ENCODE results near the gene STK17A. TPM values are rescaled to one million over a fixed set of nuclear protein-coding genes. Genes with fewer than 3 reads are reported as not detected.

STK17A gene
- total RNA-seq, 2 experiments from 2014 or later: 106 TPM

DNA sequence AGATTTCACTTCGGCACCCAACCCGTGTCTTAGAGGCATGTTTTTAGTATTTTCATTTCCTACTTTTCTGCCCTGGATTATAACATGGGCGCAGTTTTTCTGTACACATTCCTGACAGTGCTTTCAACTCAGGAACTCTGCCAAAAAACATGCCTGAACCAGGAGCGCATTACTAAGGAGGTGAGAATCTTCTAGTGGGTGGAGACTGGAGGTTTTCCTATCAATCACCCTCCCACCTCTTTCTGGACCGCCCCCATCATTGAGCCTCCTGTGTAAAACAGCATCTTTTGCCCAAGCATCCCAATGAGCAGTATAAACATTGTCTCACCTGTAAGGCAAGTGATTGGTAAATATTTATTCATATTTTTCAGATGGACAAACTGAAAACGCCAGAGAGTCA lies 53.2 kb downstream of the STK17A start:
- H3K4me3 Mint-ChIP-seq: no peak overlapping the region
- no peaks in the 10 kb centered on the region for H3K27me3 Mint-ChIP-seq
- H3K9me3 Mint-ChIP-seq: no peaks in the 10 kb centered on the region
- H3K27ac Mint-ChIP-seq: no peak overlapping the region
- H3K4me1 Mint-ChIP-seq: peaks cover 68% of the 10 kb centered on the region
- ATAC-seq (ENCODE audit: low read depth) (no peak), DNase-seq (no peak)
- H3K36me3 Mint-ChIP-seq: peaks cover 67% of the 10 kb centered on the region
- POLR2A ChIA-PET: no interaction called here

DNA sequence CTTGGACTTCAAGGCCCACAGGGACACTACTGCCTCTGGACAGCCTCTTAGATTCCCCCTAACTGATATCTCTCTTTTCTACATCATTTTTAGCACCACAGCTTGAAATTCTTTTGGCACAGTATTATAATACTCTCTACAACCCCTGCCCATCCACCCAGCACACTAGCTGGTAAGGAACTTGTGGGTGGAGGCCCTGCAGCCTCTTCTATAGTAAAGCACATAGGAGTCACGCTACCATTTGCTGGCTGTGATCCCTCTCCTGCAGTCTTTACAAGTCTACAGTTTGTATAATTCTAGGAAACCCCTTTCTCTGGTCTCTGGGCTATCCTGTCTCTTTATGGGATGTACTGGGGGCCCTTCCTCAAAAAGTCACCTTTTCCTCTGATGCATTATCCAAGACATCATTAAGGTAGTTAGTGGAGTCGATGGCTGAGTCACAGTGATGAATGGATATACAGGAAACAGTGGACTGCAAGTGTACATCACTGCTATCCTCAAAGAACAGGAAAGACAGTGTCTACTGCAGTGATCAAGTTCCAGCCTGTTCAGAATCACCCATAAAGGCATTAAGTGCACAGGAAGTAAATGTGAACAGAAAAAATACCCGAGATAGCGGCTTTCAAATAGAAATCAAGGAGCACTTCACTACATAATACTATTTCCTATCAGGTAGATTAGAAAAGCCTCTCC lies 54.4 kb downstream of the STK17A start:
- POLR2A ChIA-PET: interaction anchor here (0.6 to 3.9 kb wide), 3 partner anchors 13 to 55 kb away, joined by 3 to 22 read pairs (median 5); partner anchors contain the start of gene STK17A
- Mint-ChIP-seq H3K4me3 (peak overlapping the region; percentile 55), H3K36me3 (peaks cover 58% of the 10 kb centered on the region), H3K4me1 (peaks cover 58% of the 10 kb centered on the region), H3K27me3 (no peaks in the 10 kb centered on the region), H3K9me3 (no peaks in the 10 kb centered on the region), H3K27ac (peak overlapping the region; percentile 87)
- DNase-seq (no peak), ATAC-seq (ENCODE audit: low read depth) (peak; percentile 85)

DNA sequence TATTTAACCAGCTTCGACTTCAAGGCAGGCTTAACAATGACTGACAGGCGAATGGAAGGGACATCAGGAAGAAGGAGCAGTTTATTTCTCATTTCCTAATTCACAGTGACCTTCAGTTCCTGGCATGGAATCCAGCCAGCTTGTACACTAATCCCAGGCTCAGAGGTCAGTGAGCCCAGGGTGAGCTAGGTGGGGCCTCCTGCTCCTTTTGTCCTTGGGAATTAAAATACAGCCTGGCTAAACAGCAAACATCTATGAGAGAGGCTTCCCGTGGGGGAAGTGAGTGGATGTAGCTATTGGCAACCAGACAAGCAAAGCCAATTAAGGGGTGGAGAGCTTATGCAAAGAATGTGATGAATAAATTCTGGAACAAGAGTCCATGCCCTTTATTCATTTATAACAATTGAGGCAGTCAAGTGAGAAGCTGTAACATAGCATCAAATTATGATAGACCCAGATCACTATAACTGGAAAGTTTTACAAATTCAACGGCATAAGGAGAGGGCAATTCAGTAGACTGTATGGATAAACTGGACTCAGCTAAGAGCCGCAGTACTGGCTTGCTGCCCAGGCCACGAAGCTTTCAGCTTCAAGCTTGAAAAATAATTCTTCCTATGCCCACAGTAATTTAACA lies 57.1 kb downstream of the STK17A start:
- peaks cover 59% of the 10 kb centered on the region for H3K36me3 Mint-ChIP-seq
- no peaks in the 10 kb centered on the region for H3K9me3 Mint-ChIP-seq
- peak overlapping the region; percentile 58 for H3K27ac Mint-ChIP-seq
- peaks cover 62% of the 10 kb centered on the region for H3K4me1 Mint-ChIP-seq
- DNase-seq (no peak), ATAC-seq (ENCODE audit: low read depth) (no peak)
- peak overlapping the region; percentile 8 for H3K4me3 Mint-ChIP-seq
- H3K27me3 Mint-ChIP-seq: no peaks in the 10 kb centered on the region
- POLR2A ChIA-PET: interaction anchor here (0.9 to 3.9 kb wide), 3 partner anchors 10 to 58 kb away, joined by 4 to 22 read pairs (median 4); no protein-coding TSS in a partner anchor

DNA sequence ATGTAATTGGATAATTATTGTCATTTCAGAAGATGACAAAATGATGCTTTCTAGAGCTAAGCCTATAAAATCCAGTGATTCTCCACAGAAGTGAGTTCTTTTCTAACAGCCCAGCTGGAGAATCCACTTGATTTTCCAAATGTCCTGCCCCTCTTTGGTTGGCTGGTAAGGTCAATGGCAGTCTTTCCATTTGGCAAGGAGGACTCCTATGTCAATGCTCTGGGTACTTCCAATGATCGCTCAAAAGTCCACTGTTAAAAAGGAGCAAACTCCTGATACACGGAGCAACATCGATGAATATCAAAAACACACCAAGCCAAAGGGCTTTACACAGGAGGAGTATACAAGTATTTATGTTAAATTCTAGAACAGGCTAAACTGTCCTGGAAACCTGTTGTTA lies 57.8 kb downstream of the STK17A start:
- H3K9me3 Mint-ChIP-seq: no peaks in the 10 kb centered on the region

DNA sequence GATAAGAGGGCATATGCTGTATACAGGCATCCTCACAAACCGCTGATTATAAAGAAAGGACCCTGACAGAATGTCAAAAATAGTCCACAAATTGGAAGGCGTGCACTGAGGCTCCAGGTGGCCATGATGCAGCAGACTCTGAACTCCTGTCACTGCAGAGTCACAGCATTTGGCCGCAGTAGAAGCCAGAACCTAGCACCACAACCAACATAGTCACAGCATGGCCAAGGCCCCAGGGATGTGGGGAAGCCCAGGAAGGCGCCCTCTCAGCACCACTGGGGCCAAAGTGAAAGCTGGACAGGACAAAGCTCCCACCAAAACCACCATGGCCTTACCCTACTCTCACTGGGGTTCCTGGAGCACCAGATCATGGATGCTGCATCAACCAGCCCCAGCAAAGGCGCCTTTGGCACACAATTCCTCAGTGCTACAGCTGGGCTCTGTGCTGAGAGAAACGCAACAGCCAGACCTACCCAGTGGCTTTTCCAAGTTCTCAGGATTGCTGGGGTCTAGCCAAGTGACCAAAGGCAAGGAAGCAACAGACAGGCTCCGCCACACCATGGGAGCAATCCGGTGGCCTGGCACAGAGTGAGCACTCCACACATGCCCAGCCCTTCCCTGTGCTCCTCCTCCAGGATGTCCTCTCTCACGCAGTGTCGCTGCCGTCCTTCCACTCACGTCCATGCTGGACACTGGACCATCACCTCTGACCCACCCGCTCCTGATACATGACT lies 60.2 kb downstream of the STK17A start:
- H3K9me3 Mint-ChIP-seq: no peaks in the 10 kb centered on the region
- ATAC-seq (ENCODE audit: low read depth) (peak; percentile 28), DNase-seq (no peak)
- POLR2A ChIA-PET: interaction anchor here (4.9 kb wide), 1 partner anchor 59 kb away, joined by 29 read pairs; the partner anchor contains the start of gene STK17A
- peaks cover 51% of the 10 kb centered on the region for H3K36me3 Mint-ChIP-seq
- H3K4me3 Mint-ChIP-seq: peak overlapping the region; percentile 35
- peak overlapping the region; percentile 81 for H3K27ac Mint-ChIP-seq
- no peaks in the 10 kb centered on the region for H3K27me3 Mint-ChIP-seq
- H3K4me1 Mint-ChIP-seq: peaks cover 66% of the 10 kb centered on the region

More for the DNA sequence above, 57.8 kb downstream of the STK17A start:
- Mint-ChIP-seq H3K27me3 (no peaks in the 10 kb centered on the region), H3K36me3 (peaks cover 61% of the 10 kb centered on the region), H3K4me3 (no peak overlapping the region), H3K4me1 (peaks cover 62% of the 10 kb centered on the region), H3K27ac (no peak overlapping the region)
- no peak for DNase-seq
- ATAC-seq (ENCODE audit: low read depth): no peak
- POLR2A ChIA-PET: interaction anchor here (1.7 to 3.9 kb wide), 2 partner anchors 9 to 57 kb away, joined by 4 to 22 read pairs; no protein-coding TSS in a partner anchor

DNA sequence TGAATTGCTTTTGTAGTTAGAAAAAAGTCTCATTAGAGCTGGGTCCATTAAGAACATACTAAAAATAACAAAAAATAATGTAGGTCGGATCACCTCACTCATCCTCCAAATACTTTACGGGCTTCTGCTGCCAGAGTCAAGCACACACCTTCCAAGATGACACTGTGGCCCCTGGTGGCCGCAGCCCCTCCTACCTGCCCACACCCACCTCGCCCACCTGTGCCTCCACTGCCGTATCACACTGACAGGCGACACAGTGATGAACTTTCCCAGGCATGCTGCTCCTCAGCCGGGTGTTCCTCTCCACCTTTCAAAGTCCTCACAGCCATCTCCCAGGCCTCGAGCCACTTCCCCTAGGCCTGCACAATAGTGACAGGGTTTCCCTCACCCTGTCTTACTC lies 60.9 kb downstream of the STK17A start:
- Mint-ChIP-seq H3K9me3 (no peaks in the 10 kb centered on the region), H3K27me3 (no peaks in the 10 kb centered on the region), H3K27ac (peak overlapping the region; percentile 81), H3K36me3 (peaks cover 50% of the 10 kb centered on the region), H3K4me1 (peaks cover 71% of the 10 kb centered on the region), H3K4me3 (peak overlapping the region; percentile 35)
- DNase-seq: no peak
- POLR2A ChIA-PET: interaction anchor here (1.1 to 4.9 kb wide), 2 partner anchors 56 to 60 kb away, joined by 4 to 29 read pairs; partner anchors contain the start of gene STK17A
- no peak for ATAC-seq (ENCODE audit: low read depth)

DNA sequence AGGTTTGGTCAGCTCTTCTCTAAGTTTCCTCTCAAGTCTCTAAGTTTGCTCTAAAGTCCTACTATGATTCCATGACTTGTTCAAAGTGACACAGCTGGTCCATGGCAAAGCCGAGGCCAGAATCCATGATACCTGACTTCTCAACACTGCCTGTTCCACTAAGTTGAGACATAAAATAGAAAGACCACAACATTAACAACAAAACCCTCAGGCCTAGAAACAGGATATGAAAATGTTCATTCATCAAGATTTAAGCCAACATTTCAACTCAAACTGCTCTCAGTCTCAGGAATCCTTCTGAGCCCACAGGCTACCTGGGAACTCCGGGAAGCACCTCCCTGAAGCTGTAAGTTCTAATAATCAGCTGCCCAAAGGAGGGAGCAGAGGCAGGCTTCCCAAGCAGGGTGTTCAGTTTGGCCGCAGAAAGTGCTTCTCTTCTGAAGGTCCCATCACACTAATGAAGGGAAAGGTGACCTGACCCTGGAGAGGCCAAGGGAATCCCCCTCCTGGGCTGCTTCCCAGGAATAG lies 62.9 kb downstream of the STK17A start:
- H3K36me3 Mint-ChIP-seq: peaks cover 35% of the 10 kb centered on the region
- POLR2A ChIA-PET: interaction anchor here (1.4 to 4.9 kb wide), 2 partner anchors 24 to 62 kb away, joined by 3 to 29 read pairs; partner anchors contain the start of gene STK17A

DNA sequence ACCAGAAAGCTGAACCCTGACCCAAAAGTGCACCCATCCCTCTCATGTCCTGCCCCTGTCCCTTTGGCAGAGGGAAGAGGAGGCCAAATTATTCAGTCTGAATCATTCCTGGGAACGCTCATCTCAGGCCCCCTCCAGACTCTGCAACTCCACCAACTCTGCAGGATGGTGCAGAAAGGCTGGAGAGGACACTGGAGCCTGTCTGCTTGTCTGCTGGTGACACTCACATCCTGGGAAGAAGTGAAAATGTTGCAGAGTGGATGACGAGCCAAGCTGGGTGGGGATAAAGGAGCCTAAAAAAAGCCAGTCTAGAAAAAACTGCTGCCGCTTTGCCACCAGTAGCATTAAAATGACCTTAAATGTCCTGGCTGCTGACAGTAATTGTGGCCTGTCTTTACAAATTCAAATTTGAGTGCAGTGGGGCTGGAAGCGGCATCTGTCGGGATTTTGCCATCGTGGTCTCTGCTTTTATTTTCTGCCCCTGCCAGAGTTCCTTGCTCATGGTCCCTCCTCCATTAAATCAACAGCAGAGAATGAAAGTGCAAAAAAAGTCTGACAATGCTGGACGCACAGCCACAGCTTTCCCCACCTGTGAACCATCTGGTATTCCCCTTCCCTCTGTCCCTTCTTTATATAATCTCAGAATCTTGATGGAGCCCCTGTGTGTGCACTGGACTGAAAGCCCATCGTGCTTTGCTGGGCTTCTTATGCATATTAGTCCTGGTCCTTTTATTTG lies 63.9 kb downstream of the STK17A start:
- no peaks in the 10 kb centered on the region for H3K9me3 Mint-ChIP-seq
- peaks cover 81% of the 10 kb centered on the region for H3K4me1 Mint-ChIP-seq
- H3K27me3 Mint-ChIP-seq: no peaks in the 10 kb centered on the region
- peak overlapping the region; percentile 85 for H3K27ac Mint-ChIP-seq
- POLR2A ChIA-PET: interaction anchor here (0.6 to 4.9 kb wide), 5 partner anchors 23 to 114 kb away, joined by 3 to 29 read pairs (median 3); partner anchors contain the start of gene STK17A
- ATAC-seq (ENCODE audit: low read depth): no peak
- H3K4me3 Mint-ChIP-seq: peak overlapping the region; percentile 74
- DNase-seq: no peak
- H3K36me3 Mint-ChIP-seq: peaks cover 33% of the 10 kb centered on the region

More for the DNA sequence above, 62.9 kb downstream of the STK17A start:
- H3K27ac Mint-ChIP-seq: peak overlapping the region; percentile 72
- DNase-seq (no peak), ATAC-seq (ENCODE audit: low read depth) (no peak)
- H3K4me1 Mint-ChIP-seq: peaks cover 73% of the 10 kb centered on the region
- H3K27me3 Mint-ChIP-seq: no peaks in the 10 kb centered on the region
- H3K9me3 Mint-ChIP-seq: no peaks in the 10 kb centered on the region
- peak overlapping the region; percentile 74 for H3K4me3 Mint-ChIP-seq

DNA sequence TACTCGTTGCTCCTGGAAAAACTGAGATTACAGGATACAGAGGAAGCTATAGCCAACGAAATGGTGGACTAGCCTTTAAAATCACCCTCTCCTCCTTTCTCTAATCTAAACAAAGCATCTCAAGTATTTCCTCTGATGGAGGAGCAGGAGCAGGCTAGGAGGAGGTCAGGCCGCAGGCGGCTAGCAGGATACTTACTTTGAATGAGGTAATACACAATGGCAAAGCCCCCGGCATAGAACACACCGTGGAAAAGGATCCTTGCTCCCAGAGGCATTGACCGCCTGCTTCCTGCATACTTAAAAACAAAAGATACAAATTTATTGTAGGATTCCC lies 64.4 kb downstream of the STK17A start:
- Mint-ChIP-seq H3K36me3 (peaks cover 33% of the 10 kb centered on the region), H3K4me3 (peak overlapping the region; percentile 74), H3K27me3 (no peaks in the 10 kb centered on the region), H3K4me1 (peaks cover 86% of the 10 kb centered on the region), H3K27ac (peak overlapping the region; percentile 85), H3K9me3 (no peaks in the 10 kb centered on the region)
- DNase-seq (no peak), ATAC-seq (ENCODE audit: low read depth) (no peak)
- POLR2A ChIA-PET: interaction anchor here (0.7 to 5.5 kb wide), 3 partner anchors 52 to 113 kb away, joined by 3 to 127 read pairs (median 27); partner anchors contain the start of gene STK17A

DNA sequence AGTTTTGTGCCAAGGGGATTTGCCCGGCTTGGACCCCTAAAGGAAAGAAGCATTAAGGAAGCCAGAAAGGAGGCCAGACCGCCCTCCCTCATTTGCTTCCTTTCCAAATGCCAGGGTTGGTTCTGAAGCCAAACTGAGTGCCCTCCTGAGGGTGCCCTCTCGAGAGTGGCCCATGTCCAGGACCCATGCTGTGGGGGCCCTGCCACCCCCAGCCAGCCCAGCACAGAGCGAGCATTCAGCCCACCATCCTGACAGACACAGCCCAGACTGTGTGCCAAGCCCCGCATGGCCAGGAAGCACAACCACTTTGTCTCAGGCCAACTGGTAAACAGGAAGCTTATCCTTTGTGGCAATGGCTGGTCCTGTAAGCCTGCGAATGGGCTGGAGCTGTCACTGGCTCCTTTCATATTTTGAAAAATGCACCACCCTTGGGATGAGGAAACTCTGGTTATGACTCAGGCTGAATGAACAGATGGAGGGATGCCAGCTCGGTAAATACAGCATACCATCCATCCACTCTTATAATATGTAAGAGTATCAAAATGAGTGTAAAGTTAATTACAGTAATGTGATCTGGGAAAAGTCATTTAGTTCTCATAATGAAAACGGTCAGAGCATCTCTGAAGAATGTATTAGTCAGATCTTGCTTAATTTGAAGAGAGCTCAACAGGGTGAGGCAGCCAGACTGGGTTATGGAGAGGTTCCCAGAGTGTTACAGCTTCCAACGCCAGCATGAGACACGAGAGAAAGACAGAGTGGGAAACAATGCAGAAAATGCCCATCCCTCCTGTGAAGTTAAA lies 65.0 kb downstream of the STK17A start:
- ATAC-seq (ENCODE audit: low read depth) (peak; percentile 8), DNase-seq (no peak)
- Mint-ChIP-seq H3K4me1 (peaks cover 86% of the 10 kb centered on the region), H3K27ac (peak overlapping the region; percentile 85), H3K9me3 (no peaks in the 10 kb centered on the region), H3K4me3 (peak overlapping the region; percentile 74), H3K36me3 (peaks cover 27% of the 10 kb centered on the region), H3K27me3 (no peaks in the 10 kb centered on the region)
- POLR2A ChIA-PET: interaction anchor here (0.6 to 5.5 kb wide), 8 partner anchors 8 to 610 kb away, joined by 3 to 127 read pairs (median 4); partner anchors contain the start of gene STK17A

DNA sequence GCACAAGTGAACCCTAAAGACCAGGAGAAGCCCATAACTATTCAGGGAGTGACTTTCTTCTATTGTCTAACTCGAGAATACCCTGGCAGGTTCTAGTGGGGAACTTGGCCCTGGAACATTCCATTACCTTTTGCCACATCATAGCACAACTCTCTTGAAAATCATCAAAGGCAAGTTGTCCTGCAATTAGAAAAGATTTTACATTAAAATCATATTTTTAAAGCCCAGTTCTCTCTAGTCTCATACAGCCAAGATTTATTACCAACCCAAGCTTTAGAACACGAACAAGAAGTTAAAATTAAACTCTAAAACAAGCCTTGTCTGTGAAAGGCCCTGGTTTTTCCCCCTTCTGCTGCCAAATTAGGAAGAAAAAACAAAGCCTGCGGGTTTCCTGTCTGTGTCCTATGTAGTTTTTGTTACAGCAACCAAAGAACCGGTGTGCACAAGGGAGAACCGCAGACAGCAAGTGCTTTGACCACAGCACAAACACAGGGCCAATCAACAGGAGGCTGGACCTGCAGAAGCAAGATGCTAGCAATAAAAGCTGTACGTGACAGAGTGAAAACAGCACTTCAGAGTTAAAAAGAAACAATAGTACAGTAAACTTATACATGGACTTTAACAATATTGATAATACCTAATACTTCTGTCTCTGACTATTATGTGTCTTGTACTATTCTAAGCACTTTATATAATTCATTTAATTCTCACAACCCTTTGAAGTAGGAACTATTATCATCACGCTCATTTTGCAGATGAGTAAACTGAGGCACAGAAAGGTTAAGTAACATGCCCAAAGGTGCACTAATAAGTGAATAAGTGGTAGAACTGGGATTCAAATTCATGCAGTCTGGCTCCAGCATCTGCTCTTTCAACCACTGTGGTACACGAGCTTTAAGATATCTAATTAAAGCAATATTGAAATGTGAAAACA lies 65.8 kb downstream of the STK17A start:
- H3K4me1 Mint-ChIP-seq: peaks cover 83% of the 10 kb centered on the region
- peak overlapping the region; percentile 85 for H3K27ac Mint-ChIP-seq
- ATAC-seq (ENCODE audit: low read depth) (peak; percentile 38), DNase-seq (peak; percentile 61)
- H3K27me3 Mint-ChIP-seq: no peaks in the 10 kb centered on the region
- H3K4me3 Mint-ChIP-seq: peak overlapping the region; percentile 74
- POLR2A ChIA-PET: interaction anchor here (0.6 to 5.5 kb wide), 14 partner anchors 9 to 609 kb away, joined by 3 to 127 read pairs (median 4); partner anchors contain the start of gene STK17A
- H3K9me3 Mint-ChIP-seq: no peaks in the 10 kb centered on the region
- peaks cover 24% of the 10 kb centered on the region for H3K36me3 Mint-ChIP-seq
